Lower leg skin (tissue), 3 donors: ENCODE measurements around the gene CIB1.

Source experiments
- CTCF ChIP-seq, 3 donors: fragments of 450-650 bp; IDR thresholded peaks; one replicate each; pipeline ENCODE4 v1.5.1; 2016; ENCODE audit warnings: antibody characterized with exemption in 3 of 3, mild to moderate bottlenecking in 3 of 3, moderate library complexity in 2 of 3
- POLR2A ChIP-seq, 2 donors: fragments of 450-650 bp; IDR thresholded peaks; one replicate each; pipeline ENCODE4 v1.6.1; 2016 to 2017; ENCODE audit warnings: antibody characterized with exemption in 2 of 2, mild to moderate bottlenecking in 1 of 2, moderate library complexity in 1 of 2

- TF ChIP-seq CTCF (IDR thresholded peaks at IDR 0.05) (no peak), POLR2A (IDR thresholded peaks at IDR 0.05) (no peak)
Measured at GRCh38 chr15:90203922-90204321, 29.8 kb downstream of the CIB1 start.
